Measurements from ENCODE around the gene TGFBR1. TPM values are rescaled to one million over a fixed set of nuclear protein-coding genes. Genes with fewer than 3 reads are reported as not detected.
A peak's percentile ranks its signal among the peaks of the same experiment; 100 is the strongest.

The TGFBR1 gene
- total RNA-seq, 4 donors from 2014 or later: 20.2 to 34.3 (median 25.6) TPM

- DNase-seq: no peak
- intact Hi-C loops (cut with DNase I): no loop called here
- H3K4me3 ChIP-seq: no peak overlapping the region
- H3K9me3 ChIP-seq: no peaks in the 10 kb centered on the region
- peaks cover 0 to 35% (median 0%) of the 10 kb centered on the region in 3 donors for H3K36me3 ChIP-seq
- peak overlapping the region in 3 of 4 donors; percentile 52 to 76 (median 66) for H3K27ac ChIP-seq
- no peaks in the 10 kb centered on the region for H3K27me3 ChIP-seq
- TF ChIP-seq, protein P1, sequence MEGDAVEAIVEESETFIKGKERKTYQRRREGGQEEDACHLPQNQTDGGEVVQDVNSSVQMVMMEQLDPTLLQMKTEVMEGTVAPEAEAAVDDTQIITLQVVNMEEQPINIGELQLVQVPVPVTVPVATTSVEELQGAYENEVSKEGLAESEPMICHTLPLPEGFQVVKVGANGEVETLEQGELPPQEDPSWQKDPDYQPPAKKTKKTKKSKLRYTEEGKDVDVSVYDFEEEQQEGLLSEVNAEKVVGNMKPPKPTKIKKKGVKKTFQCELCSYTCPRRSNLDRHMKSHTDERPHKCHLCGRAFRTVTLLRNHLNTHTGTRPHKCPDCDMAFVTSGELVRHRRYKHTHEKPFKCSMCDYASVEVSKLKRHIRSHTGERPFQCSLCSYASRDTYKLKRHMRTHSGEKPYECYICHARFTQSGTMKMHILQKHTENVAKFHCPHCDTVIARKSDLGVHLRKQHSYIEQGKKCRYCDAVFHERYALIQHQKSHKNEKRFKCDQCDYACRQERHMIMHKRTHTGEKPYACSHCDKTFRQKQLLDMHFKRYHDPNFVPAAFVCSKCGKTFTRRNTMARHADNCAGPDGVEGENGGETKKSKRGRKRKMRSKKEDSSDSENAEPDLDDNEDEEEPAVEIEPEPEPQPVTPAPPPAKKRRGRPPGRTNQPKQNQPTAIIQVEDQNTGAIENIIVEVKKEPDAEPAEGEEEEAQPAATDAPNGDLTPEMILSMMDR (IDR thresholded peaks at IDR 0.05): no peak
- TF ChIP-seq POLR2A (IDR thresholded peaks at IDR 0.05): no peak
- 65 to 71% methylated on average over 5 to 7 of the region's 7 CpGs for WGBS, 2 donors
- H3K4me1 ChIP-seq: peaks cover 0 to 24% (median 0%) of the 10 kb centered on the region in 3 donors
Observed at GRCh38 chr9:99057665-99058625, 47.0 kb upstream of the TGFBR1 start.

DNA sequence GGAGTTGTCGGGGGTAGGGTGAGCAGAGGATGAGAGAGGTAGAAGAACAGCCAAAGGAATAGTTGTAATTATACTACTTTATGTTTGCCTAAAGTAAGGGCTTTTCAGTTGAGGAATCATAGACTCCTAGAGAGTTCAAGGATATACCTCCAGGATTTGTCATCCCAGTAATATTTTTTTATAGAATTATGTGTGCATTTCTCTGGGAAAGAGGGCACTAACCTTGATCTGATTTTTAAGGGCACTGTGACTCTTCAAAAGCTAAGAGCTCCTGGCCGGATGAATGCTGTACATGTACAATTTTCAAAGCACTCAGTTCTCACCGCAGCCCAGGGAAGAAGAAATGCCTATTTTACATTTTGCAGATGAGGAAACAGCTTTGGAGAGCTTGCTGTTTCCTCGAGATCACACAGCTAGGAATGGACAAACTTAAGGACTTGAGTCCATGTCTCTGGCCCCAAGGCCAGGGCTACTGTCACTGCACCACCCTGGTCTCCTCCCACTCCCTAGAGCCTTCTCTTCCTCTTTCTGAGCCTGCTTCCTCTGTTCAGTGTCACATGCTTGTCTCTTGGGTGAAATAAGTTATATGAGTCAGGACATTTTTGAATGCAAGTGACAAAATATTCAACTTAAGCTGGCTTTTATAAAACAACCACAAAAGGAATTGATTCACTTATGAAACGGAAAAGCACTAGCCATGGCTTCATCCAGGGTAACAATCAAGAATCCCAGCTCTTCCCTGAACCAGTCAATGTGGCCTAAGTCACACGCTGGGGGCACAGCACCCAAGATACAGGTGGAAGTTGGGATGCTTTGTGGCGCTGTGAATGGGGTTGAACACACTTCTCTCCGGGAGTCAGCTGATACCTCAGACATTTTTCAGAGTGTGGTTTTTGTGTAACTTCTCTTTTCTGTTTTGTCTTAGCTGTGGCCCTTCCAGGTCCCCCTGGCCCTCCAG is 45.7 kb upstream of the TGFBR1 start:
- intact Hi-C loops (cut with DNase I): no loop called here
- no peak for TF ChIP-seq POLR2A (IDR thresholded peaks at IDR 0.05)
- TF ChIP-seq, protein P1 (IDR thresholded peaks at IDR 0.05): no peak
- DNase-seq: peak; percentile 14
- Histone ChIP-seq H3K4me3 (no peak overlapping the region), H3K4me1 (peaks cover 0 to 18% (median 0%) of the 10 kb centered on the region in 3 donors), H3K36me3 (peaks cover 0 to 45% (median 0%) of the 10 kb centered on the region in 3 donors), H3K27me3 (no peaks in the 10 kb centered on the region), H3K27ac (peak overlapping the region in 3 of 4 donors; percentile 52 to 76 (median 66)), H3K9me3 (no peaks in the 10 kb centered on the region)
- 64 to 66% methylated on average over 8 of the region's 8 CpGs for WGBS, 2 donors

DNA sequence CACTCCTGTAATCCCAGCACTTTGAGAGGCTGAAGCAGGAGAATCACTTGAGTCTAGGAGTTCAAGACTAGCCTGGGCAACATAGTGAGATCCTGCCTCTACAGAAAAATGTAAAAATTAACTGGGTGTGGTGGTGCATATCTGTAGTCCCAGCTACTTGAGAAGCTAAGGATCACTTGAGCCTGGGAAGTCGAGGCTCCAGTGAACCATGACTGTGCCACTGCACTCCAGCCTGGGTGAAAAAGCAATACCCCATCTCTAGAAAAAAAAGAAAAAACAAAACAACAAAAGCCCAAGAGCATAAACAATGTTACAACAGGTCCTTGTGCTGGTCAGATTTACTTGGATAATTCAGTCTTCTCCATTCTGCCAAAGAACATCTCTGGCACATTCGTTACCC is 44.3 kb upstream of the TGFBR1 start:
- 81 to 86% methylated on average over 2 of the region's 2 CpGs for WGBS, 2 donors

GRCh38 chr9:99062549-99062948 is 42.4 kb upstream of the TGFBR1 start:
- intact Hi-C loops (cut with DNase I): no loop called here
- no peak for DNase-seq
- H3K27ac ChIP-seq: no peak overlapping the region
- H3K27me3 ChIP-seq: no peaks in the 10 kb centered on the region
- H3K4me1 ChIP-seq: peaks cover 0 to 18% (median 0%) of the 10 kb centered on the region in 3 donors
- H3K4me3 ChIP-seq: no peak overlapping the region
- TF ChIP-seq POLR2A (IDR thresholded peaks at IDR 0.05): no peak
- TF ChIP-seq, protein P1 (IDR thresholded peaks at IDR 0.05): no peak
- no peaks in the 10 kb centered on the region for H3K9me3 ChIP-seq
- peaks cover 0 to 24% (median 0%) of the 10 kb centered on the region in 3 donors for H3K36me3 ChIP-seq
- WGBS, 2 donors: 92 to 93% methylated on average over 1 of the region's 1 CpG

More for the DNA sequence above, 44.3 kb upstream of the TGFBR1 start:
- no peak overlapping the region for H3K4me3 ChIP-seq
- intact Hi-C loops (cut with DNase I): no loop called here
- peak overlapping the region in 1 of 4 donors; percentile 66 for H3K27ac ChIP-seq
- H3K4me1 ChIP-seq: peaks cover 0 to 18% (median 0%) of the 10 kb centered on the region in 3 donors
- TF ChIP-seq, protein P1 (IDR thresholded peaks at IDR 0.05): no peak
- no peak for DNase-seq
- peaks cover 0 to 33% (median 0%) of the 10 kb centered on the region in 3 donors for H3K36me3 ChIP-seq
- no peaks in the 10 kb centered on the region for H3K9me3 ChIP-seq
- H3K27me3 ChIP-seq: no peaks in the 10 kb centered on the region
